G401.6 (cell line): ENCODE measurements around the gene PIK3IP1.

ENCODE experiments used
- FAIRE-seq: peaks from 2 replicates; lab custom pipeline; 2012; peaks lifted over from hg19 to GRCh38; lab: Jason Lieb, UNC

PIK3IP1 gene

GRCh38 chr22:31305194-31305593 is 12.9 kb upstream of the PIK3IP1 start:
- FAIRE-seq, result no peak

GRCh38 chr22:31302537-31302936 is 10.2 kb upstream of the PIK3IP1 start:
- no peak for FAIRE-seq

GRCh38 chr22:31302006-31302405 is 9.7 kb upstream of the PIK3IP1 start:
- FAIRE-seq, result no peak

GRCh38 chr22:31300896-31301295 is 8.6 kb upstream of the PIK3IP1 start:
- no peak for FAIRE-seq

- FAIRE-seq, result no peak
These were observed 3.8 kb upstream of the PIK3IP1 start for GRCh38 chr22:31295831-31296657.

- no peak for FAIRE-seq
These were observed 3.1 kb upstream of the PIK3IP1 start for GRCh38 chr22:31295360-31295759.

- FAIRE-seq, result no peak
These were observed 630 bp downstream of the PIK3IP1 start for GRCh38 chr22:31291481-31292235.

GRCh38 chr22:31290494-31291471 is 1.5 kb downstream of the PIK3IP1 start:
- no peak for FAIRE-seq

- FAIRE-seq, result no peak
These were observed 2.9 kb downstream of the PIK3IP1 start for GRCh38 chr22:31289344-31289743.

GRCh38 chr22:31288496-31289240 is 3.6 kb downstream of the PIK3IP1 start:
- no peak for FAIRE-seq

- FAIRE-seq, result no peak
These were observed 4.3 kb downstream of the PIK3IP1 start for GRCh38 chr22:31287818-31288495.

GRCh38 chr22:31286360-31287255 is 5.7 kb downstream of the PIK3IP1 start:
- no peak for FAIRE-seq

GRCh38 chr22:31284281-31285155 is 7.8 kb downstream of the PIK3IP1 start:
- FAIRE-seq, result no peak

- no peak for FAIRE-seq
These were observed 9.4 kb downstream of the PIK3IP1 start for GRCh38 chr22:31282748-31283468.

GRCh38 chr22:31281733-31282132 is 10.6 kb downstream of the PIK3IP1 start:
- FAIRE-seq, result no peak

- no peak for FAIRE-seq
These were observed 12.3 kb downstream of the PIK3IP1 start for GRCh38 chr22:31279821-31280505.

GRCh38 chr22:31279327-31279669 is 13.0 kb downstream of the PIK3IP1 start:
- FAIRE-seq, result no peak
